ENCODE data around the gene ITPR2.
"Not testable (repeated sequence)": the region's sequence is repeated elsewhere in the genome, so short reads cannot be mapped to it uniquely, and the experiment has no call there.

Gene ITPR2

DNA sequence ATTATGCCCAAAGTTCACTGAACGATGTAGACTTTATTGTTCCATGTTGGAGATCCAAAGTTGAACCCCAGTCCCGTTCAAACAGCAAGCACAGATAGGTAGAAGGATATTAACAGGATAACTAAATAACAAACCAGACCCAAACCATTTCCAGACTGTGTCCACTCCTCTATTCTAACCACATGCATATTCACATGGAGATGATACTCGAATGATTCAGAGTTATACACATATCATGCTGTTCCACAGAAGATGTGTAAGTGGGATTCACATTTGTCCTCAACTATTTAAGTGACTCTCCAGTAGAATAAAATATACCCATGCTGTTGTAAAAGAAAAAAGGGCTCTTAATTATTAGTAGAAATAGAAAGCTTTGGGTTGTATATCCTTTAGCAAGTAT is 185.9 kb downstream of the ITPR2 start:
- H3K9ac ChIP-seq (ENCODE audit: low read length): no peak overlapping the region
- H3K4me1 ChIP-seq (ENCODE audit: control insufficient read depth, insufficient read depth, low read length): no peaks in the 10 kb centered on the region
- H3K36me3 ChIP-seq (ENCODE audit: control insufficient read depth, insufficient read depth, low read length): no peaks in the 10 kb centered on the region
- no peaks in the 10 kb centered on the region for H3K27me3 ChIP-seq (ENCODE audit: control insufficient read depth, insufficient read depth, low read length)
- no peak overlapping the region for H3K4me3 ChIP-seq (ENCODE audit: low read length)
- H3K9me3 ChIP-seq (ENCODE audit: control insufficient read depth, low read length): no peaks in the 10 kb centered on the region

DNA sequence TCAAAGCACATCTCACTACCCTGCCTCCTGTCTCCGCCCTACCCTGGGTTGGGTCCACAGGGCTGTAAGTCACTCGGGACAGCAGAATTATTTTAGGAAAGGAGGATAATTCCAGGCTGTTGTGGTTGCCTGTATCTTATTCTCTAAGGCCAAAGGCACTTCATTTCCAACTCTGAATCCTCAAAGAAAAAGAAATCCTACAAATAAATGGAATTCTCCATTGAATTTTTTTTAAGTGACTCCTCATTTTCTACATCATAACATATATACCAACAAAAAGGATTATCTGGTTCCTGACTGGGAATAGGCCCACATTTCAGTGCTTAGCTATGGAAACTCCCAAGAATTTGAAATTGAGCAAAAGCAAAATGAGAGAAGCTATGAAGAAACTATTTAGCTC is 186.4 kb downstream of the ITPR2 start:
- no peak overlapping the region for H3K9ac ChIP-seq (ENCODE audit: low read length)
- H3K4me3 ChIP-seq (ENCODE audit: low read length): no peak overlapping the region
- H3K9me3 ChIP-seq (ENCODE audit: control insufficient read depth, low read length): no peaks in the 10 kb centered on the region
- no peaks in the 10 kb centered on the region for H3K4me1 ChIP-seq (ENCODE audit: control insufficient read depth, insufficient read depth, low read length)
- H3K27me3 ChIP-seq (ENCODE audit: control insufficient read depth, insufficient read depth, low read length): no peaks in the 10 kb centered on the region
- no peaks in the 10 kb centered on the region for H3K36me3 ChIP-seq (ENCODE audit: control insufficient read depth, insufficient read depth, low read length)

DNA sequence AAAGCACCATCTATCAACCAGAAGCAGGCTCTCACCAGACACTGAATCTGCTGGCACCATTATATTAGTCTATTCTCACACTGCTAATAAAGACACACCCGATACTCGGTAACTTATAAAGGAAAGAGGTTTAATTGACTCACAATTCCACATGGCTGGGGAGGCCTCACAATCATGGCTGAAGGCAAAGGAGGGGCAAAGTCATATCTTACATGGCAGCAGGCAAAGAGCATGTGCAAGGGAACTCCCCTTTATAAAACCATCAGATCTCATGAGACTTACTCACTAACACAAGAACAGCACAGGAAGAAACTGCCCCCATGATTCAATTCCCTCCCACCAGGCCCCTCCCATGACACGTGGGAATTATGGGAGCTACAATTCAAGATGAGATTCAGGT is 188.6 kb downstream of the ITPR2 start:
- not testable (repeated sequence) for H3K4me1 ChIP-seq (ENCODE audit: control insufficient read depth, insufficient read depth, low read length); H3K36me3 ChIP-seq (ENCODE audit: control insufficient read depth, insufficient read depth, low read length); H3K4me3 ChIP-seq (ENCODE audit: low read length); H3K9me3 ChIP-seq (ENCODE audit: control insufficient read depth, low read length); H3K27me3 ChIP-seq (ENCODE audit: control insufficient read depth, insufficient read depth, low read length); H3K9ac ChIP-seq (ENCODE audit: low read length)

DNA sequence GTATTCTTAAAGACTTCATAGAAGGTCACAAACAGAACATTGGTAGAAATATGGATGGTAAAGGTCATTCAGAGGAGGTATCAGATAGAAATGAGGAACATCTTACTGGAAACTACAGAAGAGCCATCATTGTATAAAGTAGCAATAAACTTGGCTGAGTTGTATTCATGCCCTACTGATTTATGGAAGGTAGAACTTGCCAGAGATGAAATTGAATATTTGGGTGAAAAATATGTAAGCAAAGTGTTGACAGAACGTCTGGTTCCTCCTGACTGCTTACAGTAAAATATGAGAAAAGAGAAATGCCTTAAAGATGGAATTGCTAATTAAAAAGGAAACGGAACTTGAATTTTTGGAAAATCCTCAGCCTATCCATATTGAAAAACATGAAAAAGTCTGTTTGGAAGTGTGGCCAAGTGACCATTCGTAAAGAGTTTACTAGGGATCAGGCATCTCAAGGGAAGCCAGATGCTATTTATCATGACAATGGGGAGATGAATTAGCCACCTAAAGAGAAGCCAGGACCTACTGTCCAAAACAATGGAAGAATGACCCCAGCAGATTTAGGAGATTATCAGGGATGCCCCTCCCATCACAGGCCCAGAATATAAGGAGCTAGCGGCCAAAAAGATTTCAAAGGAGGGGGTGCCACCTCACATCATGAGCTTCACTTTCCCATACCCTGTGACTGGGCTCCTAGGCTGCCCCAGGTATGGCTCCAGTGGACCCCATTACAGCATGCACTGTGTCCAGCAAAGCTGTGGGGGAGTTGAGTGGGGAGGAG is 189.3 kb downstream of the ITPR2 start:
- Histone ChIP-seq H3K36me3 (ENCODE audit: control insufficient read depth, insufficient read depth, low read length) (no peaks in the 10 kb centered on the region), H3K9ac (ENCODE audit: low read length) (no peak overlapping the region), H3K27me3 (ENCODE audit: control insufficient read depth, insufficient read depth, low read length) (no peaks in the 10 kb centered on the region), H3K9me3 (ENCODE audit: control insufficient read depth, low read length) (no peaks in the 10 kb centered on the region), H3K4me1 (ENCODE audit: control insufficient read depth, insufficient read depth, low read length) (no peaks in the 10 kb centered on the region), H3K4me3 (ENCODE audit: low read length) (no peak overlapping the region)

DNA sequence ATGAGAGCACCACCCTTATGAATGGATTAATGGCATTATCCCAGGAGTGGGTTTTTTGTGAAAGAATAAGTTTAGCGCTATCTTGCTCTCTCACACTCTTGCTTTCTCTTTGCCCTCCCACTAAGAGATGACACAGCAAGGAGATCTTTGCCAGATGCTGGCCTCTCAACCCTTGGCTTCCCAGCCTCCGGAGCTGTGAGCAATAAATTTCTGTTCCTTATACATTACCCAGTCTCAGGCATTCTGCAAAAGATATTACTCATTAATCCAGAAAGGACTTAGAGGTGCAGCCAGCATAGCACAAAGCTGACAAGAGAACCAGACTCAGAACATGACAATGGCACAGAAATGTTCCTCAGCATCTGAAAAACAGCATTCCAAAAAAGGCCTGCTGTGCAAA is 190.6 kb downstream of the ITPR2 start:
- no peaks in the 10 kb centered on the region for H3K27me3 ChIP-seq (ENCODE audit: control insufficient read depth, insufficient read depth, low read length)

DNA sequence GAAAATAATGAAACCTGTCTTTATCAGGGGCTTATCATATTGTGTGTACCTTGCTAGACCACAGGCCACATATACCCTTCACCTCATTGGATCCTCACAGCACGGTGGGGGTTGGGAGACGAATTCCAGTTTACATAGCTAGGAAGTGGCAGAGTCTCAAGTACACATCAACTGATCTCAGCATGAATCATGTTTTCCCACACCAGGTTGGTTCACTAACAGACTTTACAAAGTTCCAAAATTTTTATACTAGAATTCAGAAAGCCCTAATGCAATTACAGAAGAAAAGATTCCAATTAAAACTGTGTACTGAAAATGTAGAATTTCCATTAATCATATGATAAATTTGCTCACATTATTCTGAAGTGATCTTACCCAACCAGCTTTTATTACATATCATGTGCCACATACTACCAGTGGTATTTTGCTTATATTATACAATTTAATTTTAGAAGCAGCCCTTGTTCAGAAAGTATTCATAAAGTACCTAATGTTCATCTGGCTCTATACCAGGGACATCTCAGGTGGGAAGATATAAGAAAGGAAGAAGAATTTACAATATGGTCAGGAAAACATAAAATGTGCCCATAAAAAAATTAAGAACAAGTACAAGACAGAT is 196.2 kb downstream of the ITPR2 start:
- Histone ChIP-seq H3K4me3 (ENCODE audit: low read length) (no peak overlapping the region), H3K36me3 (ENCODE audit: control insufficient read depth, insufficient read depth, low read length) (no peaks in the 10 kb centered on the region), H3K27me3 (ENCODE audit: control insufficient read depth, insufficient read depth, low read length) (no peaks in the 10 kb centered on the region), H3K9ac (ENCODE audit: low read length) (no peak overlapping the region), H3K9me3 (ENCODE audit: control insufficient read depth, low read length) (no peaks in the 10 kb centered on the region), H3K4me1 (ENCODE audit: control insufficient read depth, insufficient read depth, low read length) (no peaks in the 10 kb centered on the region)

More for the DNA sequence above, 190.6 kb downstream of the ITPR2 start:
- no peak overlapping the region for H3K9ac ChIP-seq (ENCODE audit: low read length)
- H3K4me3 ChIP-seq (ENCODE audit: low read length): no peak overlapping the region
- no peaks in the 10 kb centered on the region for H3K36me3 ChIP-seq (ENCODE audit: control insufficient read depth, insufficient read depth, low read length)
- no peaks in the 10 kb centered on the region for H3K4me1 ChIP-seq (ENCODE audit: control insufficient read depth, insufficient read depth, low read length)
- H3K9me3 ChIP-seq (ENCODE audit: control insufficient read depth, low read length): no peaks in the 10 kb centered on the region

DNA sequence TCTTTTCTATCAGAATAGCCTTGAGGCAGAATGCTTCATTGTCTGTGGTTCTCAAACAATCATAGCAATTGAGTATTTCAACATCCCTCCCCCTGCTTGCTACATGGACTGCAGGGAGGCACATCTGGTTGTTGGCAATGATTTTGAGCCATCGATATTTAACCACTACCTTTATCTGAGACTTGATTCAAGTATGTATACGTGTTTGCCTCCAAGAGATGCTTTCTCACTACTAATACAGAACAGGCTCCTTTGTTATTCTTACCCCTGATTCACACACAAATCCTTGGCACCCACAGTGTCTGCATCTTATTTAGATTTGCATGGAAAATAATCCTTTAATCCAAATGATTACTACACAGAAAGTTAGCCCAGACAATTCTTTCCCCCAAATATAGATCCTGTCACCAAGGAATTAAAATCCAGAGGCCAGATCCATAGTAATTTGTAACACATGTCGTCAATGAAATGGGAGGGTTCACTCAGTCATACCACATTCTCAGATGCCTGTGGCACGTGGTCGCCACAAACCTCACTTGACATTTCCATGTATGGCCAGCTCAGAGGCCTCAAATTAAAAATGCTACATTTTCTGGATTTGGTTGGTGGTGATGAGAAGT is 199.3 kb downstream of the ITPR2 start:
- no peaks in the 10 kb centered on the region for H3K4me1 ChIP-seq (ENCODE audit: control insufficient read depth, insufficient read depth, low read length)
- H3K36me3 ChIP-seq (ENCODE audit: control insufficient read depth, insufficient read depth, low read length): no peaks in the 10 kb centered on the region
- H3K27me3 ChIP-seq (ENCODE audit: control insufficient read depth, insufficient read depth, low read length): no peaks in the 10 kb centered on the region
- no peaks in the 10 kb centered on the region for H3K9me3 ChIP-seq (ENCODE audit: control insufficient read depth, low read length)
- H3K4me3 ChIP-seq (ENCODE audit: low read length): no peak overlapping the region
- no peak overlapping the region for H3K9ac ChIP-seq (ENCODE audit: low read length)

DNA sequence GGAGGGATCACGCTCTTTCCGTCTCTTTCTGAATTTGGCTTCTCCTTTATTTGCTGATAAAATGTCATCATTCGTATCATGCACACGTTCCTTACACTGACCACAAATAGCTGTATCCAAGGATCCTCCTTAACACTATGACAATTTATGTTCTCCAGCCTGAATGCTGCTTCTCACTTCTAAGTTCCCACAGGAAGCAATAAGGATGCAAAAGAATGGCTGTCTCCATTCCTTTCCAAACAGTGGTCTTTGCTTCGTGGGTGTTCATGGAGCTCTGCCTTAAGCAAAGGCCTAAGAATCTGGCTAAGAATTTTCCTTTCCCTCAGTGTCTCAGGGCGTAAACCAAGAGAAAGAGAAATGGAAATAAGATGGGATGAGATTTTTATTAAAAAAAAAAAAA is 200.2 kb downstream of the ITPR2 start:
- Histone ChIP-seq H3K9me3 (ENCODE audit: control insufficient read depth, low read length) (no peaks in the 10 kb centered on the region), H3K4me1 (ENCODE audit: control insufficient read depth, insufficient read depth, low read length) (no peaks in the 10 kb centered on the region), H3K4me3 (ENCODE audit: low read length) (no peak overlapping the region), H3K27me3 (ENCODE audit: control insufficient read depth, insufficient read depth, low read length) (no peaks in the 10 kb centered on the region), H3K9ac (ENCODE audit: low read length) (no peak overlapping the region), H3K36me3 (ENCODE audit: control insufficient read depth, insufficient read depth, low read length) (no peaks in the 10 kb centered on the region)

DNA sequence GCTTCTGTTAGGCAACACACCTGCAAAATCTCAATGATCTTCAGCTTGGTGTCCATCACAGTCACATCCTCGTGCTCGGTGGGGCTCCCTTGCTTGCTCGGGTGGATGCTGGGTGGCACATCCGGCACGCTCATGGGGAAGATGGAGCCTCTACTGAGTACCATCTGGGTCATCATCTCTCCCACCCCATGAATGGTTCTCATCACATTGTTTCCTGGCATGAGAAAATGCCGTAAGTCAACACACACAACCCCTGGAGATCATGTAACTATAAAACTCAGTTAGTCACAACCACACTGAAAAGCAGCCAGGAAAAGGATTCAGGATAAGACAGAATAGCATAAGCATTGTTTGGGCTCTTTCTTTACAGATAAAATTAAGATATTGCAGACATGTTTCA is 201.1 kb downstream of the ITPR2 start:
- H3K9ac ChIP-seq (ENCODE audit: low read length): no peak overlapping the region
- no peaks in the 10 kb centered on the region for H3K9me3 ChIP-seq (ENCODE audit: control insufficient read depth, low read length)
- no peak overlapping the region for H3K4me3 ChIP-seq (ENCODE audit: low read length)
- H3K36me3 ChIP-seq (ENCODE audit: control insufficient read depth, insufficient read depth, low read length): no peaks in the 10 kb centered on the region
- H3K27me3 ChIP-seq (ENCODE audit: control insufficient read depth, insufficient read depth, low read length): no peaks in the 10 kb centered on the region
- H3K4me1 ChIP-seq (ENCODE audit: control insufficient read depth, insufficient read depth, low read length): no peaks in the 10 kb centered on the region

DNA sequence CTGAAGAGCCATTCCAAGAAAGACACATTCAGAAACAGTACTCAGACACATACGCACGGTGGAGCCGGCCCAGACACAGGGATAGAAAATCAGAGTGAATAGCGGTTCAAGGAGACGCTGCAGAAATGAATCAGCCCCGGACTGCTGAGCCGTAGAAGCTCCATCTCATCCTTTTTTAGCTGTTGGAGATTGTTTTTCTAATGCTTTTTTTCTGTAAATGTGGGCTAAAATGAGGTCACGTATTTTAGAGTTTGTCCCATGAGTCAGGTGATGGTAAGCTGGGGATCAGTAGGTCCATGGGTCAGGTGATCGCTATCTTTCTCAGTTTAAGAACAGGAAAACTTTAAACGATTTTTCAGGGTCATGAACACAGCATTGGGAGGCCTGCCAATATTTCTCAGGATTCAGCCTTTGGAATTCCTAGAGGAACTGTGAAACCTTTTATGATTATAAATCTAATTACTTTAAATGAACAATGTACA is 202.4 kb downstream of the ITPR2 start:
- H3K9ac ChIP-seq (ENCODE audit: low read length): no peak overlapping the region
- no peak overlapping the region for H3K4me3 ChIP-seq (ENCODE audit: low read length)
- no peaks in the 10 kb centered on the region for H3K27me3 ChIP-seq (ENCODE audit: control insufficient read depth, insufficient read depth, low read length)
- H3K36me3 ChIP-seq (ENCODE audit: control insufficient read depth, insufficient read depth, low read length): no peaks in the 10 kb centered on the region
- no peaks in the 10 kb centered on the region for H3K9me3 ChIP-seq (ENCODE audit: control insufficient read depth, low read length)
- no peaks in the 10 kb centered on the region for H3K4me1 ChIP-seq (ENCODE audit: control insufficient read depth, insufficient read depth, low read length)

DNA sequence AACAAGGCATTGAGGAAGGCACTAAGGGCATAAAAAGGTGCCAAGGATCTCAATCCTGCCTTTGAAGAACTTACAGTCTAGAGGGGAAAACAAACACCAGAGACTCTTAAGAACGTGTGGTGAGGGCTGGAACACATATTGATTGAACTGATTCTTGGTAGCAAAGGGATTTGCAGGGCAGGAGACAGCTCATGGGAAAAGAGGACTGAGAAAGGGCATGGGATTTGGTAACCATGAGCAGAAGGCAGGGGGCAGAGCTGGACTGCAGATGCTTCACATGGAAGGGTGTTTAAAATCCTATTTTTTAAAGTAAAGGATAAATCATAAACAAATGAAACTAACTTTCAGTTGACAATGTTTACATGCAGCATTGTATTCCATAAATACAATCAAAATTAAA is 203.1 kb downstream of the ITPR2 start:
- Histone ChIP-seq H3K9me3 (ENCODE audit: control insufficient read depth, low read length) (no peaks in the 10 kb centered on the region), H3K27me3 (ENCODE audit: control insufficient read depth, insufficient read depth, low read length) (no peaks in the 10 kb centered on the region), H3K4me3 (ENCODE audit: low read length) (no peak overlapping the region), H3K4me1 (ENCODE audit: control insufficient read depth, insufficient read depth, low read length) (no peaks in the 10 kb centered on the region), H3K9ac (ENCODE audit: low read length) (no peak overlapping the region), H3K36me3 (ENCODE audit: control insufficient read depth, insufficient read depth, low read length) (no peaks in the 10 kb centered on the region)

DNA sequence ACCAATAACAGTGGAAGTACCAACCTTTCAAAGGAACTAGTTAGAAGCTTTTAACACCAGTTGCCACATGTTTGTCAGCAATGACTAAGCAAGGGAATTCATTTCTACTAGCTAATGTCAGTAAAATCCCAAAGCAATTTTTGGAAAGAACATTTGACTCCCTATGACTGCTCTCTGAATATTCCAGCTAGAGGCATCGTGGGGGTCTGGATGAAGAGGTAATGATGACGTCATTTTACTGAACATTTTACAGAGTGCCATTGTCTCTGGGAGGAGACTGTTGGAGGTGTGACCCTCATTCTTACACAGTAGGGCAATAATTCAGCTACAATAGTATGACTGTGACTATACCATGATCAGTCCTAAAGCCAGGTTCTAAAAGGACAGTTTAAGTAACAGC is 204.8 kb downstream of the ITPR2 start:
- no peaks in the 10 kb centered on the region for H3K36me3 ChIP-seq (ENCODE audit: control insufficient read depth, insufficient read depth, low read length)
- no peaks in the 10 kb centered on the region for H3K4me1 ChIP-seq (ENCODE audit: control insufficient read depth, insufficient read depth, low read length)
- no peak overlapping the region for H3K9ac ChIP-seq (ENCODE audit: low read length)
- H3K4me3 ChIP-seq (ENCODE audit: low read length): no peak overlapping the region
- H3K27me3 ChIP-seq (ENCODE audit: control insufficient read depth, insufficient read depth, low read length): no peaks in the 10 kb centered on the region
- no peaks in the 10 kb centered on the region for H3K9me3 ChIP-seq (ENCODE audit: control insufficient read depth, low read length)

All from mucosa of stomach (tissue), 1 donor.